Body of pancreas (tissue), 4 donors: ENCODE measurements around the gene FAU. TPM values are rescaled to one million over a fixed set of nuclear protein-coding genes. Genes with fewer than 3 reads are reported as not detected.

Experiments
- ATAC-seq: fragments of 150-250 bp; one replicate; pipeline ENCODE4 v1.9.1; 2016
- DNase-seq, 4 donors: peaks; one replicate each; pipeline ENCODE4 v3.0.0-alpha.2; 2019
- H3K27ac ChIP-seq, 4 donors: fragments of 200-600 bp; sonication (generic); 1 replicate in 3 of 4; 2 replicates in 1 of 4; pipeline versions ENCODE4 v1.5.1 to v1.6.1; 2016 to 2019; ENCODE audit warnings: mild to moderate bottlenecking in 1 of 4, mixed read lengths in 1 of 4, moderate library complexity in 1 of 4
- H3K27me3 ChIP-seq, 2 donors: fragments of 200-600 bp; sonication (generic); one replicate each; pipeline ENCODE4 v1.6.0; 2016; ENCODE audit warnings: mild to moderate bottlenecking in 1 of 2
- H3K36me3 ChIP-seq, 2 donors: fragments of 200-600 bp; sonication (generic); replicated peaks in 1 of 2; 2 replicates each; pipeline ENCODE4 v1.5.1; 2016; ENCODE audit warnings: low read depth in 2 of 2; ENCODE audit not compliant: insufficient read depth in 1 of 2
- H3K4me1 ChIP-seq: fragments of 200-600 bp; sonication (generic); one replicate; pipeline ENCODE4 v1.6.0; 2016
- H3K4me3 ChIP-seq, 2 donors: fragments of 200-600 bp; sonication (generic); 1 replicate in 1 of 2; 2 replicates in 1 of 2; pipeline ENCODE4 v1.5.1; 2016 to 2019
- H3K9me3 ChIP-seq, 3 donors: fragments of 200-600 bp; sonication (generic); 1 replicate in 2 of 3; 2 replicates in 1 of 3; pipeline ENCODE4 v1.5.1; 2016
- CTCF ChIP-seq, 7 experiments: fragments of 450-650 bp in 4 of 7; fragments of 200-600 bp in 3 of 7; sonication (generic) in 3 of 7; IDR thresholded peaks; one replicate each; pipeline ENCODE4 v1.5.1; 2016 to 2019; ENCODE audit warnings: antibody characterized with exemption in 7 of 7
- POLR2A ChIP-seq, 3 donors: fragments of 450-650 bp; IDR thresholded peaks; one replicate each; pipeline ENCODE4 v1.6.1; 2016; ENCODE audit warnings: antibody characterized with exemption in 3 of 3, mild to moderate bottlenecking in 2 of 3
- WGBS, 2 donors: methylation state at CpG; one replicate each; pipeline ENCODE4 v1.1.5; 2017; 5-methylcytosine and 5-hydroxymethylcytosine counted together
- intact Hi-C: fragments of 100-400 bp; cut with DNase I; formaldehyde crosslinking; loops from one replicate; pipeline ENCODE4 v1.15.1; 2023
- total RNA-seq, 2 donors: library from RNA; depleted of rRNA; stranded (reverse); fragments of >200 nt; gene quantifications; one replicate each; pipeline ENCODE4 v1.1.0, GENCODE V29; 2016

FAU gene
- total RNA-seq, 2 donors from 2014 or later: 1,320 to 1,355 TPM

GRCh38 chr11:65157336-65157735, 35.4 kb upstream of the FAU start:
- H3K9me3 ChIP-seq: no peaks in the 10 kb centered on the region
- H3K36me3 ChIP-seq: no peaks in the 10 kb centered on the region
- DNase-seq (no peak), ATAC-seq (no peak)
- 74 to 76% methylated on average over 3 of the region's 3 CpGs for WGBS, 2 donors
- intact Hi-C loops: no loop called here
- no peak overlapping the region for H3K4me3 ChIP-seq
- TF ChIP-seq POLR2A (IDR thresholded peaks at IDR 0.05): no peak
- no peak for TF ChIP-seq CTCF (IDR thresholded peaks at IDR 0.05)
- no peaks in the 10 kb centered on the region for H3K4me1 ChIP-seq
- no peaks in the 10 kb centered on the region for H3K27me3 ChIP-seq
- H3K27ac ChIP-seq: no peak overlapping the region

- ATAC-seq: no peak
- H3K4me1 ChIP-seq: no peaks in the 10 kb centered on the region
- WGBS, 2 donors: 89 to 95% methylated on average over 3 of the region's 3 CpGs
- DNase-seq: no peak
- no peak overlapping the region for H3K27ac ChIP-seq
- no peak for TF ChIP-seq CTCF (IDR thresholded peaks at IDR 0.05)
- TF ChIP-seq POLR2A (IDR thresholded peaks at IDR 0.05): no peak
- H3K9me3 ChIP-seq: no peaks in the 10 kb centered on the region
- no peaks in the 10 kb centered on the region for H3K36me3 ChIP-seq
- intact Hi-C loops: no loop called here
- H3K27me3 ChIP-seq: no peaks in the 10 kb centered on the region
- H3K4me3 ChIP-seq: no peak overlapping the region
These were observed 35.0 kb upstream of the FAU start for GRCh38 chr11:65156926-65157325.

- WGBS, 2 donors: 92 to 98% methylated on average over 3 of the region's 3 CpGs
- H3K36me3 ChIP-seq: no peaks in the 10 kb centered on the region
- no peak for TF ChIP-seq POLR2A (IDR thresholded peaks at IDR 0.05)
- TF ChIP-seq CTCF (IDR thresholded peaks at IDR 0.05): no peak
- no peaks in the 10 kb centered on the region for H3K9me3 ChIP-seq
- no peak overlapping the region for H3K27ac ChIP-seq
- ATAC-seq (no peak), DNase-seq (no peak)
- intact Hi-C loops: no loop called here
- no peaks in the 10 kb centered on the region for H3K27me3 ChIP-seq
- H3K4me1 ChIP-seq: peaks cover 3% of the 10 kb centered on the region
- no peak overlapping the region for H3K4me3 ChIP-seq
These were observed 34.3 kb upstream of the FAU start for GRCh38 chr11:65156256-65156655.

GRCh38 chr11:65152122-65152521, 30.2 kb upstream of the FAU start:
- Histone ChIP-seq H3K4me1 (peaks cover 23% of the 10 kb centered on the region), H3K36me3 (no peaks in the 10 kb centered on the region), H3K27me3 (no peaks in the 10 kb centered on the region), H3K27ac (peak overlapping the region in 1 of 4 donors; percentile 91), H3K9me3 (no peaks in the 10 kb centered on the region), H3K4me3 (no peak overlapping the region)
- TF ChIP-seq CTCF (IDR thresholded peaks at IDR 0.05) (no peak), POLR2A (IDR thresholded peaks at IDR 0.05) (no peak)
- ATAC-seq: no peak
- 69 to 83% methylated on average over 2 of the region's 2 CpGs for WGBS, 2 donors
- intact Hi-C loops: no loop called here
- DNase-seq: no peak

GRCh38 chr11:65151331-65151899, 29.5 kb upstream of the FAU start:
- Histone ChIP-seq H3K27ac (peak overlapping the region; percentile 82 to 93 (median 86)), H3K36me3 (no peaks in the 10 kb centered on the region), H3K27me3 (no peaks in the 10 kb centered on the region), H3K4me1 (peaks cover 30% of the 10 kb centered on the region), H3K9me3 (no peaks in the 10 kb centered on the region), H3K4me3 (no peak overlapping the region)
- DNase-seq (no peak), ATAC-seq (no peak)
- intact Hi-C loops: no loop called here
- 67 to 89% methylated on average over 3 of the region's 3 CpGs for WGBS, 2 donors
- TF ChIP-seq POLR2A (IDR thresholded peaks at IDR 0.05): no peak
- TF ChIP-seq CTCF (IDR thresholded peaks at IDR 0.05): no peak
